IPS-18a (cell line): ENCODE data around the gene ARID3C.
A peak's percentile ranks its signal among the peaks of the same experiment; 100 is the strongest.

ENCODE experiments used
- H3K27ac ChIP-seq: one replicate; pipeline ENCODE4 v1.5.1; 2013; ENCODE audit warnings: low read length
- H3K27me3 ChIP-seq: one replicate; pipeline ENCODE4 v1.6.1; 2013; ENCODE audit warnings: mild to moderate bottlenecking, low read length; ENCODE audit not compliant: control insufficient read depth, insufficient read depth
- H3K36me3 ChIP-seq: one replicate; pipeline ENCODE4 v1.6.1; 2013; ENCODE audit warnings: low read depth, low read length; ENCODE audit not compliant: control insufficient read depth
- H3K4me1 ChIP-seq: one replicate; pipeline ENCODE4 v1.6.1; 2013; ENCODE audit warnings: low read depth, low read length; ENCODE audit not compliant: control insufficient read depth
- H3K4me3 ChIP-seq: one replicate; pipeline ENCODE4 v1.5.1; 2013; ENCODE audit warnings: low read length
- H3K9ac ChIP-seq: one replicate; pipeline ENCODE4 v1.6.1; 2013; ENCODE audit warnings: mild to moderate bottlenecking, low read length, moderate library complexity
- H3K9me3 ChIP-seq: one replicate; pipeline ENCODE4 v1.6.1; 2013; ENCODE audit warnings: low read depth, low read length; ENCODE audit not compliant: control insufficient read depth

The ARID3C gene

GRCh38 chr9:34577400-34578240 is 51.2 kb downstream of the ARID3C start:
- no peak overlapping the region for H3K9ac ChIP-seq
- H3K27me3 ChIP-seq = peaks cover 63% of the 10 kb centered on the region
- H3K9me3 ChIP-seq = no peaks in the 10 kb centered on the region
- no peak overlapping the region for H3K27ac ChIP-seq
- H3K36me3 ChIP-seq = no peaks in the 10 kb centered on the region
- H3K4me1 ChIP-seq = peaks cover 35% of the 10 kb centered on the region
- peak overlapping the region; percentile 61 for H3K4me3 ChIP-seq

GRCh38 chr9:34576597-34577399 is 52.1 kb downstream of the ARID3C start:
- Histone ChIP-seq H3K27me3 (peaks cover 57% of the 10 kb centered on the region), H3K4me1 (peaks cover 35% of the 10 kb centered on the region)

DNA sequence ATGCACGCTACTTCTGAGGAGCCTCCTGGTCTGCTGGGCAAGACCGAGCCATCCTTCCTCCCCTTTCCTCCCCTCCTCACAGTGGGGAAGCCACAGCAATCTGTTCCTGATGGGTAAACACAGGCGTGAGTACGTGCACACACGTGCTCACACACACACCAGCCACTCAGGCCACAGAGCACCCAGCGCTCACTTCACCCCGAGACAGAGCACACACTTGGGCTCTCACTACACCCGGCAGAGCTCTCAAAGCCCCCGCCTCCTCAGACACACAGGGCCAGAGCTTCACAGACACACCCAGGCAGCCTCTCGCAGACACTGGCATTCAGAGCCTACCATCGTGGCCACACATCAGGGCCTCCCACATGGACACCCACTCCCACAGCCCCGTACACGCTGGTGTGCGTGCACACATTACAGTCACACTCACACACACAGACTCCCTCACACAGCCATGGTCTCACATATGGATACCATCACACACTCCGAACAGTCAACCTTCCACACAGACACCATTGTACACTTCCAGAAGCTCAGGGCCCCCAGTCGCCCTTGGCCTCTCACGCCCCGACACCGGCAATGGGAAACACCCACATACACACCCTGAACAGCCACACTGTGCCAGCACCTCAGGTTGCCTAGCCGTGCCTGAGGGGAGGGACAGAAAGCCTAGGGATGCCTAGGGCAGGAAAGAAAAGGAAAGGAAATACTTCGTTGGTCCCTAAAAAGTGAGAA is 52.8 kb downstream of the ARID3C start:
- Histone ChIP-seq H3K4me3 (no peak overlapping the region), H3K27ac (no peak overlapping the region), H3K4me1 (peaks cover 35% of the 10 kb centered on the region), H3K36me3 (no peaks in the 10 kb centered on the region), H3K9me3 (no peaks in the 10 kb centered on the region), H3K27me3 (peaks cover 50% of the 10 kb centered on the region), H3K9ac (no peak overlapping the region)

More at GRCh38 chr9:34576597-34577399, 52.1 kb downstream of the ARID3C start:
- H3K9me3 ChIP-seq = no peaks in the 10 kb centered on the region
- no peaks in the 10 kb centered on the region for H3K36me3 ChIP-seq
- no peak overlapping the region for H3K4me3 ChIP-seq
- H3K27ac ChIP-seq = no peak overlapping the region
- H3K9ac ChIP-seq = no peak overlapping the region

- Histone ChIP-seq H3K27ac (no peak overlapping the region), H3K9ac (no peak overlapping the region), H3K4me1 (peaks cover 32% of the 10 kb centered on the region), H3K9me3 (no peaks in the 10 kb centered on the region), H3K27me3 (peaks cover 42% of the 10 kb centered on the region), H3K36me3 (no peaks in the 10 kb centered on the region), H3K4me3 (no peak overlapping the region)
Measured at GRCh38 chr9:34575241-34575640, 53.6 kb downstream of the ARID3C start.

GRCh38 chr9:34574571-34574970 is 54.3 kb downstream of the ARID3C start:
- Histone ChIP-seq H3K4me1 (peaks cover 25% of the 10 kb centered on the region), H3K4me3 (no peak overlapping the region), H3K36me3 (no peaks in the 10 kb centered on the region), H3K27ac (no peak overlapping the region), H3K9me3 (no peaks in the 10 kb centered on the region), H3K27me3 (peaks cover 35% of the 10 kb centered on the region), H3K9ac (no peak overlapping the region)

GRCh38 chr9:34573599-34574325 is 55.1 kb downstream of the ARID3C start:
- no peak overlapping the region for H3K9ac ChIP-seq
- no peaks in the 10 kb centered on the region for H3K9me3 ChIP-seq

GRCh38 chr9:34572628-34573027 is 56.2 kb downstream of the ARID3C start:
- Histone ChIP-seq H3K4me1 (peaks cover 24% of the 10 kb centered on the region), H3K36me3 (no peaks in the 10 kb centered on the region), H3K27me3 (peaks cover 20% of the 10 kb centered on the region), H3K27ac (no peak overlapping the region), H3K9me3 (no peaks in the 10 kb centered on the region), H3K9ac (no peak overlapping the region), H3K4me3 (no peak overlapping the region)

More at GRCh38 chr9:34573599-34574325, 55.1 kb downstream of the ARID3C start:
- Histone ChIP-seq H3K4me1 (peaks cover 25% of the 10 kb centered on the region), H3K27me3 (peaks cover 27% of the 10 kb centered on the region), H3K27ac (no peak overlapping the region), H3K4me3 (no peak overlapping the region), H3K36me3 (no peaks in the 10 kb centered on the region)

- H3K27ac ChIP-seq = no peak overlapping the region
- H3K9me3 ChIP-seq = no peaks in the 10 kb centered on the region
- H3K4me3 ChIP-seq = no peak overlapping the region
- no peaks in the 10 kb centered on the region for H3K36me3 ChIP-seq
- peaks cover 15% of the 10 kb centered on the region for H3K27me3 ChIP-seq
- peaks cover 19% of the 10 kb centered on the region for H3K4me1 ChIP-seq
- no peak overlapping the region for H3K9ac ChIP-seq
Measured at GRCh38 chr9:34572092-34572491, 56.8 kb downstream of the ARID3C start.

DNA sequence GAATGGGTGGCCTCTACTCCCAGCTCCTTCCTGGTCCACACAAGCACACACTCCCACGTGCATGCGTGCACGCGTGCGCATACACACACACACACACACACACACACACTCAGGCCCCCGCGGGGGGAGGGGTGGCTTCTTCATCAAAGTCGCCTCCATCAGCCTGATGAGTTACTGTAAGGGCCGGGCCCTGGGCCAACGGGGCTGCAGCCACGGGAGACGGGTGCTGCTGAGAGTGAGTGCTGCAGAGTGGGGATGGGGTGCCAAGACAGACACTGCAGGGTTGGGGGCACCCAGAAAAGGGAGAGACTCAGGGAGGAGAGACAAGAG is 57.4 kb downstream of the ARID3C start:
- no peak overlapping the region for H3K4me3 ChIP-seq
- peaks cover 8% of the 10 kb centered on the region for H3K27me3 ChIP-seq
- no peaks in the 10 kb centered on the region for H3K9me3 ChIP-seq
- H3K27ac ChIP-seq = no peak overlapping the region
- H3K9ac ChIP-seq = no peak overlapping the region
- H3K4me1 ChIP-seq = peaks cover 13% of the 10 kb centered on the region
- H3K36me3 ChIP-seq = no peaks in the 10 kb centered on the region
